Uterus (tissue), 4 donors: ENCODE data around the gene SLC46A2. TPM values are rescaled to one million over a fixed set of nuclear protein-coding genes. Genes with fewer than 3 reads are reported as not detected.

Experiments
- DNase-seq, 2 donors: peaks; one replicate each; pipeline ENCODE4 v3.0.0-alpha.2; 2019 to 2020
- H3K27ac ChIP-seq, 2 donors: fragments of 200-600 bp; sonication (generic); 1 replicate in 1 of 2; 2 replicates in 1 of 2; pipeline ENCODE4 v1.5.1; 2016 to 2018
- H3K27me3 ChIP-seq, 2 donors: fragments of 200-600 bp; sonication (generic); one replicate each; pipeline ENCODE4 v1.5.1; 2018 to 2019; ENCODE audit warnings: control low read depth in 1 of 2
- H3K36me3 ChIP-seq, 2 donors: fragments of 200-600 bp; sonication (generic); one replicate each; pipeline ENCODE4 v1.5.1; 2019; ENCODE audit warnings: control low read depth in 1 of 2
- H3K4me1 ChIP-seq, 2 donors: fragments of 200-600 bp; sonication (generic); one replicate each; pipeline ENCODE4 v1.5.1; 2018 to 2019; ENCODE audit warnings: control low read depth in 1 of 2
- H3K4me3 ChIP-seq, 2 donors: fragments of 200-600 bp; sonication (generic); 1 replicate in 1 of 2; 2 replicates in 1 of 2; pipeline ENCODE4 v1.5.1; 2018 to 2019; ENCODE audit warnings: mild to moderate bottlenecking in 1 of 2
- H3K9me3 ChIP-seq, 2 donors: fragments of 200-600 bp; sonication (generic); one replicate each; pipeline ENCODE4 v1.5.1; 2019; ENCODE audit warnings: control low read depth in 1 of 2
- POLR2A ChIP-seq, 2 donors: fragments of 450-650 bp; IDR thresholded peaks; one replicate each; pipeline ENCODE4 v1.6.1; 2016; ENCODE audit warnings: antibody characterized with exemption in 2 of 2, mild to moderate bottlenecking in 1 of 2, moderate library complexity in 1 of 2
- intact Hi-C: fragments of 100-400 bp; cut with DNase I; formaldehyde crosslinking; loops from one replicate; pipeline ENCODE4 v1.15.1; 2023; ENCODE audit warnings: low total_unique reads
- total RNA-seq, 4 donors: library from RNA; depleted of rRNA in 3 of 4; stranded (reverse); fragments of >200 nt in 3 of 4; gene quantifications; one replicate each; pipeline versions ENCODE4 v1.1.0 to v1.2.4, GENCODE V29; 2014 to 2023
- TF ChIP-seq, protein P1 (sequence below), 4 experiments: fragments of 200-600 bp in 2 of 4; fragments of 450-650 bp in 2 of 4; sonication (generic) in 2 of 4; IDR thresholded peaks; one replicate each; pipeline ENCODE4 v1.5.1; 2016 to 2019; ENCODE audit warnings: antibody characterized with exemption in 4 of 4, mild to moderate bottlenecking in 2 of 4, moderate library complexity in 1 of 4
- donor health status: DM: yes; HTN: yes; CAD: no.

Gene SLC46A2
- total RNA-seq, 4 donors from 2014 or later = not detected

- no peak for DNase-seq
- no peaks in the 10 kb centered on the region for H3K36me3 ChIP-seq
- intact Hi-C loops = no loop called here
- H3K4me3 ChIP-seq = no peak overlapping the region
- no peaks in the 10 kb centered on the region for H3K4me1 ChIP-seq
- TF ChIP-seq, protein P1, sequence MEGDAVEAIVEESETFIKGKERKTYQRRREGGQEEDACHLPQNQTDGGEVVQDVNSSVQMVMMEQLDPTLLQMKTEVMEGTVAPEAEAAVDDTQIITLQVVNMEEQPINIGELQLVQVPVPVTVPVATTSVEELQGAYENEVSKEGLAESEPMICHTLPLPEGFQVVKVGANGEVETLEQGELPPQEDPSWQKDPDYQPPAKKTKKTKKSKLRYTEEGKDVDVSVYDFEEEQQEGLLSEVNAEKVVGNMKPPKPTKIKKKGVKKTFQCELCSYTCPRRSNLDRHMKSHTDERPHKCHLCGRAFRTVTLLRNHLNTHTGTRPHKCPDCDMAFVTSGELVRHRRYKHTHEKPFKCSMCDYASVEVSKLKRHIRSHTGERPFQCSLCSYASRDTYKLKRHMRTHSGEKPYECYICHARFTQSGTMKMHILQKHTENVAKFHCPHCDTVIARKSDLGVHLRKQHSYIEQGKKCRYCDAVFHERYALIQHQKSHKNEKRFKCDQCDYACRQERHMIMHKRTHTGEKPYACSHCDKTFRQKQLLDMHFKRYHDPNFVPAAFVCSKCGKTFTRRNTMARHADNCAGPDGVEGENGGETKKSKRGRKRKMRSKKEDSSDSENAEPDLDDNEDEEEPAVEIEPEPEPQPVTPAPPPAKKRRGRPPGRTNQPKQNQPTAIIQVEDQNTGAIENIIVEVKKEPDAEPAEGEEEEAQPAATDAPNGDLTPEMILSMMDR (IDR thresholded peaks at IDR 0.05) = no peak
- no peak for TF ChIP-seq POLR2A (IDR thresholded peaks at IDR 0.05)
- H3K9me3 ChIP-seq = no peaks in the 10 kb centered on the region
- no peak overlapping the region for H3K27ac ChIP-seq
- no peaks in the 10 kb centered on the region for H3K27me3 ChIP-seq
Observed at GRCh38 chr9:112917987-112918362, 27.3 kb upstream of the SLC46A2 start.

- intact Hi-C loops = no loop called here
- Histone ChIP-seq H3K36me3 (no peaks in the 10 kb centered on the region), H3K9me3 (no peaks in the 10 kb centered on the region), H3K4me3 (no peak overlapping the region), H3K27ac (no peak overlapping the region), H3K4me1 (no peaks in the 10 kb centered on the region), H3K27me3 (no peaks in the 10 kb centered on the region)
- no peak for TF ChIP-seq POLR2A (IDR thresholded peaks at IDR 0.05)
- TF ChIP-seq, protein P1 (IDR thresholded peaks at IDR 0.05) = no peak
- DNase-seq = no peak
Observed at GRCh38 chr9:112917047-112917986, 26.6 kb upstream of the SLC46A2 start.

DNA sequence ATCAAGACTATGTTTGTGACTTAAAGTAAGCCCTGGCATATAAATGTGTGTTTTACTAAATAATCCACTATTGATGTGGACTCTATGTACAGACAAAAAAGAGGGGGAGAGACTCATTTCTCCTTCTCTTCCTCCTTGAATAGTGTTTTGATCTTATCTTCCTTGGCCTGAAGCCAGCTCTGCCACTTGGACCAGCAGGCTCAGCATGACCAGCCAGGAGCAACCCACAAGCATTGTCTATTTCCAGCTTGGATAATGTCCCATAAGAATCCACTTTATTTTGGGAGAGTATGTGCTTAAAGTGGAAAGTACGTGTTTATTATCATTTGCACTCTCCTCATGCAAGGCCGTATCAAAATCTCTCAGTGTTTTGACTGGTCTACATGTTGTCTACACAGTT, 23.8 kb upstream of the SLC46A2 start:
- Histone ChIP-seq H3K9me3 (no peaks in the 10 kb centered on the region), H3K27ac (no peak overlapping the region), H3K27me3 (no peaks in the 10 kb centered on the region), H3K36me3 (no peaks in the 10 kb centered on the region), H3K4me3 (no peak overlapping the region), H3K4me1 (no peaks in the 10 kb centered on the region)
- intact Hi-C loops = no loop called here
- no peak for DNase-seq
- TF ChIP-seq POLR2A (IDR thresholded peaks at IDR 0.05) = no peak
- TF ChIP-seq, protein P1 (IDR thresholded peaks at IDR 0.05) = no peak

DNA sequence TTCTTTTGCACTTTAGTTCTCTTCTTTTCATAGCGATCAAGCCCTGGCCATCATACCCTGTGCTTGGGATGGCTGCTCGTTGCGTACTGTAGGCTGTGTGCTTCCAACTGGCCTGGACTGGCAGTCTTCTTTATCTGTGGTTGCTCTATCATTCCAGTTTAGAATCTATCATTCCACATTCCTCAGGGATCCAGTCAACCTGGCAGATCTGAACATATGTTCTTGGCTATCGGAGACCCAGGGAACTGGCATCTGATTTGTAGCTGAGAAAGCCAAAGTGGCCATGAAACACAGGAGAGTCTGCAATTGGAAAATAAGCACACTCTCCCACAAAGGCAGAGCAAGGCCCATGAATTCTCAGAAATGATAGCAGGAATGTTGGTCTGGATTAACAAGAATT, 22.6 kb upstream of the SLC46A2 start:
- Histone ChIP-seq H3K9me3 (no peaks in the 10 kb centered on the region), H3K36me3 (no peaks in the 10 kb centered on the region), H3K4me3 (no peak overlapping the region), H3K27me3 (no peaks in the 10 kb centered on the region), H3K27ac (no peak overlapping the region), H3K4me1 (no peaks in the 10 kb centered on the region)
- intact Hi-C loops = no loop called here
- TF ChIP-seq POLR2A (IDR thresholded peaks at IDR 0.05) = no peak
- TF ChIP-seq, protein P1 (IDR thresholded peaks at IDR 0.05) = no peak
- no peak for DNase-seq

DNA sequence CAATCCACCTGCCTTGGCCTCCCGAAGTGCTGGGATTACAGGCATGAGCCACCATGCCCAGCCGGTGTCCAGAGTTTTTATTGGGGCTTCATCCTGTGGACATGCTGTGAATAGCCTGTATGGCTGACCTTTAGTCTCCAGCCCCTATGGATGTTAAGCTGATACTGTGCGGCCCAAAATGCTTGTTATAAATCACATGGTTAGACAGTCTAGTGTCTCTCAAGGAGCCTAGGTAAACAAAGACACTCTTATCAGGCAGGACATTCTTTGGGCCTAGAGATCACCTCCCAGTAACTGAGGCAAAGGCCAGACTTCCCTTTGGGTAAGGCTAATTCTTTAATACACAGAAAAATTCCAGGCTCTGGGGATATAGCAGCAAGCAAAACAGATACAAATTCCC, 22.0 kb upstream of the SLC46A2 start:
- H3K9me3 ChIP-seq = no peaks in the 10 kb centered on the region
- DNase-seq = no peak
- H3K4me3 ChIP-seq = no peak overlapping the region
- TF ChIP-seq, protein P1 (IDR thresholded peaks at IDR 0.05) = no peak
- no peak for TF ChIP-seq POLR2A (IDR thresholded peaks at IDR 0.05)
- H3K4me1 ChIP-seq = no peaks in the 10 kb centered on the region
- no peak overlapping the region for H3K27ac ChIP-seq
- intact Hi-C loops = no loop called here
- H3K27me3 ChIP-seq = no peaks in the 10 kb centered on the region
- H3K36me3 ChIP-seq = no peaks in the 10 kb centered on the region
